Measurements from ENCODE around the gene MUS81.
A peak's percentile ranks its signal among the peaks of the same experiment; 100 is the strongest.
"Not testable (repeated sequence)": the region's sequence is repeated elsewhere in the genome, so short reads cannot be mapped to it uniquely, and the experiment has no call there.

The MUS81 gene

GRCh38 chr11:65860278-65861164, at the start of gene MUS81:
Gene MUS81, plus strand, starts transcription at chr11:65860433. Its CDS starts 321 bp downstream, at chr11:65860754.
- DNase-seq (ENCODE audit: extremely low read depth in 1 of 2, low read depth in 1 of 2), result peak; percentile 92 to 95

DNA sequence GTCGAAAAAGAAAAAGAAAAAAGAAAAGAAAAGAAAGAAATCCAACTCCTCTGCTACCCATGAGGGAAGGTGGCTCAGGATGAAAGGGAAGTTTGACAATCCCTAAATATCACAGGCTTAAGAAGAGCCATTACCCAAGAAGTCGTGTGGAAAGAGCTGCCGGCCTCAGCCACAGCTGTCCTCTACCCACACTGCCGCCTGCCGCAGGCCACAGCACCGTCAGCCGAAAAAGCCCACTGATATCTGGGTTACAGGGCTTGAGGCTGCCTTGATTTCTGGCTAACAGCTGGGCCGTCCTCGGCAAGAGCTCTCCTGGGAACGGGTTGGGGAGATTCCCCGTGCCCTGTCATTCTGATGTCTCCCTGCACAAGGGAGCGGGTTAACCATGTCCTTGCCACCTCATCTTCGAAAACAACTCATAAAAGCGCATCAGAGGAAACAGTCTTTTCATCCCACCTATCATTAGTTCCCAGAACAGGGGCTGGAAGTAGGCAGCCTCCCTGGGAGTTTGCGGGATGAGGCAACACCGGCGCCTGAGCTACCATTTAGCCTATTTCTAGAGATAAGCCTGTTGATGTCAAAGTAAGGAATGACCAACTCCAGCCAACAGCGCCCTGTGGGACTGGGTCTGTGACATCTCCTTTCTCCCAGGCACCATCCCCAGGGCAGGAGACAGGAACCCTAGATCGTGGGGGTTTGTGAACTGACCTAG, 48.3 kb upstream of the MUS81 start:
- DNase-seq (ENCODE audit: extremely low read depth in 1 of 2, low read depth in 1 of 2), result no peak

- DNase-seq (ENCODE audit: extremely low read depth in 1 of 2, low read depth in 1 of 2), result no peak
Observed at GRCh38 chr11:65814131-65814985, 45.9 kb upstream of the MUS81 start.

DNA sequence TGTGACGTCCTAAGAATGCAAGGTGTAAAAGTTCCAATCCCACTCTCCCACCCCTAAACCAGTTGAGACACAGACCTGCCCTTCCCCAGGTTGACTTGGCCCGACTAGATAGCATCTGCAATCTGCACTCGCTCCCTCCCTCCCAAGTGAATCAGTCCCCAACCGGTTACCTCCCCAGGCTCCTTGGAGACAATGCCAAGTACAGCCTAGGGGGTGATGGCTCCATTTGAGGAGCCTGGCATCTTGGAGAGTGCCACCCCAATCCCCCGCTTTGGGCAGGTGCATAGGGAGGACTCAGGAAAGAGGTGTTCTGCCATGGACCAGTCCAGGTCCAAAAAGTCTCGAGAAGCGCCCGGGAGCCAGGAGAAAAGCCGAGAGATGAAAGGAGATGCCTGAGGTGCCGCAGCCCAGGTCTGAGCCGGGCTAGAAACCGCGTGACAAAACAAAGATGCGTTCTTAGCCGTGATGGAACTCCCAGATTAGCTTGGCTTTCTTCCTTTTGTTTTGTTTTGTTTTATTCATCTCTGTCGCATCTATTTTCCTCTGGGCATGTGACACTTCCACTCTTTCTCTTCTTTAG, 45.2 kb upstream of the MUS81 start:
- DNase-seq (ENCODE audit: extremely low read depth in 1 of 2, low read depth in 1 of 2), result no peak

DNA sequence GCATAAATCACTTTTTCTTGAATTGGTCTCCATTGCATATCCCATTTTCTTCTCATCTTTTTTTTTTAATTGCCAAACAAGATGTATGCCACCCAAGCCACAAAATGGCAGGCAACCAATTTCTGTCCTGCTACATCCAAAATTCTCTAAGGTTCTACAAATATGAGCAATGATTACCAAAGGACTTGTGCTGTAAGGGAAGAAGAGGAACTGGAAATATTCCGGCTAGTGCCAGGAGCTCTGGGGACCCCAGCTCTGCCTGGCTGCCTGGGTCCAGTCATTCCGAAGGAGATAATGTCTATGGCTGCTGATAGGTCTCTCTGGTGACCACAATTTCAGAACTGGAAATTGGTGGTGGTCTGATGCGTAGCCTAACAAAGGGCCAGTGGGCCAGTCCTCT, 43.5 kb upstream of the MUS81 start:
- no peak for DNase-seq (ENCODE audit: extremely low read depth in 1 of 2, low read depth in 1 of 2)

DNA sequence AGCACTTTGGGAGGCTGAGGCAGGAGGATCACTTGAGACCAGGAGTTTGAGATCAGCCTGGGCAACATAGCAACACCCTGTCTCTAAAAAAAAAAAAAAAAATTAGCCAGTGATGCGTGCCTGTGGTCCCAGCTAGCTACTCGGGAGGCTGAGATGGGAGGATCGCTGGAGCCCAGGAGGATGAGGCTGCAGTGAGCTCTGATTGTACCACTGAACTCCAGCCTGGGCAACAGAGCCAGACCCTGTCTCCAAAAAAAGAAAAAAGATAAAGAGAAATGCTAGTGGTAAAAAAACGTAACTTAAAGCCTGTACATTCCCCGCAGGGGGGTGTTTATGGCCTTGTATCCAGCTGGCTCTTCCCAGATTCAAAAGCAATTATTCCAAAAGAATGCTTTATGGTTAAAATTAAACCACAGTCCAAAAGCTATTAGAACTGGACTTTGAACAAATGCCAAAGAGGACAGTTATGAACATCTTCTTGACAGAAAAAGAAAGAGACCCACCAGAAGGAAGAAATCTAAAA, 42.9 kb upstream of the MUS81 start:
- DNase-seq (ENCODE audit: extremely low read depth in 1 of 2, low read depth in 1 of 2), result no peak

DNA sequence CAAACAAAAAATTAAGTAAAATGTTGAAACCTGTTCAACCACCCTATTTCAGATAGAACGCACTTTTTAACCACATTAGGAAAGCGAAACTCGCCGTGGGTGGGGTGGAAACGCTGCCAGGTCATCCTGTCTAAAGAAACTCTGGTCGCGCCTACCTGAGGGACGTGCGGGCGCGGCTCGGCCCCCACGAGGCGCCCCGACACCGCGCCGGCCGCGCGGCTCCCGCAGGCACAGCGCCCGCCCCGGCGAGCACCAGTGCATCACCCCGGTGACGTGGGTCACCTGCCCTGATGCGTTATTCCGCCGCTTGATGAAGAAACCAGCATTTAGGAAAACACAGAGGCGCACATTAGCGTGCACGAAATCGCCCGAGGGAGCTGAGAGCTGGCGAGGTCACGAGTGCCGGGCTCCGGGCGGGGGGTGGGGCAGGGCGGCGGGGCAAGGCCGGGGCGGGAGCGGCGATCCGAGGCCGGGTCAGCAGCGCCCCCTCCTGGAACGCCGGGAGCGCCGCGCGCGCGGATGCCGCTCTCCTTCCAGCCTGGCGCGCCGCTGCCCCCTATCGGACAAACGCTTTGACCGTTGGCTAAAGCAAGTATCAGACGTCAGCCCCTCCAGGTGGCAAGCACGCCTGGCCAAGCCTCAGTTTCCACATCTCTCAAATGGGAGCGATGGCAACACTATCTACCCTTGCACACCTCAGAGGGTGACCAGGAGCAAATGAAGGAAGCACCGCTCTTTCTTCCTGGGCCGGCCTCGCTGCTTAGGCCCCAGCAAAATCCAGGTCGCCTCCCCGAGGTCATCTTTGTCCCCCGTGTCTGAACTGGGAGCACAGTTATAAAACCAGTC, 42.2 kb upstream of the MUS81 start:
- DNase-seq (ENCODE audit: extremely low read depth in 1 of 2, low read depth in 1 of 2), result peak; percentile 84 to 85

GRCh38 chr11:65821107-65821506, 39.1 kb upstream of the MUS81 start:
- no peak for DNase-seq (ENCODE audit: extremely low read depth in 1 of 2, low read depth in 1 of 2)

DNA sequence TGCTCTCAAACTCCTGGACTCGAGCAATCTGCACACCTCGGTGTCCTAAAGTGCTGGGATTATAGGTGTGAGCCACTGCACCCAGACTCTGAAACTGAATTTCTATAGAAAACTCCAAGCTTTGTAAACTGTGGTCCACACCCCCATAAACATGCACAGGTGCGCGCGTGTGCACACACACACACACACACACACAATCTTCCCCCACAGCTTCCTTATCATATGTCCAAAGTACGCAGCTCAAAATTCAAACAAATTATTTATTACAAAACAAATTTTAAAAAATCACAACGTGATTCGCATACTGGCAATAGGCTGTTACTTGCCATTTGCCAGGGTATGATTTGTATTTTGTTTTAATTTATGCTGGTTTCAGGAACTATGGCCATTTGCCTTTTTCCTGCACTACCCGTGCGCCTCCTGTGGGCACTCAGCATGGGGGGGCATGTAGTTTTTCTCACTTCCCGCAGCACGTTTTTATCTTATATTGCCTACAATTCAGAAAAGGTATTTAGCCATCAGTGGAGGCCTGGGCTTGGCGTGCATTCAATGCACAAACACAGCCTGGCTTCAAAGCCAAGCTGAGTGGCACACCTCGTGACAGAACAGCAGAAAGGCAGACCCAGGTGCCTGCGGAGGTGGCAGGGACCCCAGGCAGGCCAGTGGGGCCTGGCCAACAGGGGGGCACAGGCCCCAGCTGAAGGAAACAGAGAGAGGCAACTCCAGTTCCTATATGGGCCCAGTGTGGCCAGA, 37.3 kb upstream of the MUS81 start:
- DNase-seq (ENCODE audit: extremely low read depth in 1 of 2, low read depth in 1 of 2), result no peak

DNA sequence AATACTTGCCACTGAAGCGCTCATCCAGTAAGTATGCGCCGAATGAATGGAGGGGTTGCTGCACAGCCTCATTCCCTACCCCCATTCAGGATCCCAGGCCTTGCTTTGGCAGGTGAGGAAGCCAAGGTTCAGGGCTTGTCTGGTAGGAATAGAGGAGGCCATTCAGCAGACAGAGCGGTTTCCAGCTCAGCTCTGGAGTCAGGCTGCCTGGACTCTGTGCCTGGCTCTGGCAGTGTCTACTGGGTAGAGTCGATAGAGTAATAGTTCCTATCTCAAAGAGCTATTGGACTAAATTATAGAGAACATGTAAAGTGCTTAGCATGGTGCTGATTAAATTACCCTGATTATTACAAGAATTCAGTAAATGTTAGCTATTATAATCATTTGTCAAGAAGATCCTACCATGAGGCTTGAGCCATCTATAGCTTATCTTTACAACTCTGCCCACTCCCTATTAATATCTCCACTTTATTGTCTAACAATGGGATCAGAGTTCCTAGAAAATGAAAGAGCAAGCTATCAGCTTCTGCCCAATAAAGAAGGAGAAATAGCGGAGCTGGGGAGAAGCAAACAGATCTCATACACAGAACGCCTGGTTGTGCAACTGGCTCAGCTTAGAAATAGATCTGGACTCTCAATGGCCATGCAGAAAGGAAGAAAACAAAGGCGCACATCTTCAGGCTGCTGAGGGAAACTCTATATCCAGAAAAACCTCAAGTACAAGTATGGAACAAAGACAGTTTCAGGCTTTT, 33.1 kb upstream of the MUS81 start:
- DNase-seq (ENCODE audit: extremely low read depth in 1 of 2, low read depth in 1 of 2), result no peak

DNA sequence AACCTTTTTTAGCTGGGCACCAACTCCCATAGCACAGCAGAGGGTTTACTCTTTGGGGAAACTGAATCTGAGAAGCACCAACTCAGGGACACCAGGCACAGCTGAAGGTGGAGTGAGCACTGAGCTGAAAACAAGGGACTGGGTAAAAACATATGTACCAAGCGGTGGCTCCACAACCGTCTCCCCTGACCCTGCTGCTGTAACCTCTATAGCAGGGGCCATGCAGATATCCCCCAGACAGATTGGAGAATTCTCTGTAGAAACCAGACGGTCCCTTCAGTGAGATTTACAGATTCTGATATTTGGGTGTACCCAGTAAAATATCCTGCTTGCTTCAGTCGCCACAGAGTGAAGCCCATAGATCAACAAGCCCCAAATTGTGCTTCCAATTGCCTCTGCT, 30.8 kb upstream of the MUS81 start:
- DNase-seq (ENCODE audit: extremely low read depth in 1 of 2, low read depth in 1 of 2), result no peak

GRCh38 chr11:65832231-65832630, 28.0 kb upstream of the MUS81 start:
- not testable (repeated sequence) for DNase-seq (ENCODE audit: extremely low read depth in 1 of 2, low read depth in 1 of 2)

DNA sequence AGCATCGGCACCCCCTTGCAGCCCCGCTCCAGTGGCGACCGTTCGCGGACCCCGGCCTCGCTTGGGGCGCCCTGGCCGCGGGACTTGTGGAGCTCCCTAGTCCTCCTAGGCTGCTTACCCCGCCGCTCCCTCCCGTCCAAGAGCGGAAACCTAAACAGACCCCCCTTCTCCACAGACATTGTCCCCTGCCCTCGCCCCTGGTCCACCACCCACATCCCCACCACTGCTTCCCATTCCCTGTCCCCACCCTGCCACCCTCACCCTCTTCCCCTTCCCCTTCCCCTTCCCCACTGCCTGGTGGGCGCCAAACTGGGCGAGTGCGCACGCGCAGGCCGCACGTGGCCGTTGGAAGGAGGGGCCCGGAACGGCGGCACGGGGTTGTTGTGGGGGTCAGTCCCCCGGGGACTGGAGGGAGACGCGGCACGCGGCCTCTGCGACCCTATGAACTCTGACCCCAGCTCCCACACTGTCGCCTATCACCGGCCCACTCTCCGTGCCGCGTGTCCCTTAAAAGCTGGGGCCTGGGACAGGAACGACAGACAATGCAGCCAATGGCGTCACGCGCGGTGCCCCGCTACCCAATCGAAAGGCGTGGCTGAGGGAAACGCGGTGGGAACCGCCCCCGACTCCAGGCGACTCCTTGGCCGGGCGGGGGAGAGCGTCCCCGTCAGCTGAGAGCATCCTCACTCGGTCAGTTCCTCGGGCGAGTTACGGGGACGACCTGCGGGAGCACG, 26.8 kb upstream of the MUS81 start, which contains the start of gene SNX32:
Gene SNX32 (plus strand): TSS at position 667 of the 734 bp plus-strand sequence. CDS start 103 bp downstream, outside the sequence.
- peak; percentile 89 to 93 for DNase-seq (ENCODE audit: extremely low read depth in 1 of 2, low read depth in 1 of 2)

GRCh38 chr11:65834202-65834601, 26.0 kb upstream of the MUS81 start:
- no peak for DNase-seq (ENCODE audit: extremely low read depth in 1 of 2, low read depth in 1 of 2)

- no peak for DNase-seq (ENCODE audit: extremely low read depth in 1 of 2, low read depth in 1 of 2)
Observed at GRCh38 chr11:65842144-65842543, 18.1 kb upstream of the MUS81 start.

GRCh38 chr11:65843811-65844210, 16.4 kb upstream of the MUS81 start:
- DNase-seq (ENCODE audit: extremely low read depth in 1 of 2, low read depth in 1 of 2), result no peak

DNA sequence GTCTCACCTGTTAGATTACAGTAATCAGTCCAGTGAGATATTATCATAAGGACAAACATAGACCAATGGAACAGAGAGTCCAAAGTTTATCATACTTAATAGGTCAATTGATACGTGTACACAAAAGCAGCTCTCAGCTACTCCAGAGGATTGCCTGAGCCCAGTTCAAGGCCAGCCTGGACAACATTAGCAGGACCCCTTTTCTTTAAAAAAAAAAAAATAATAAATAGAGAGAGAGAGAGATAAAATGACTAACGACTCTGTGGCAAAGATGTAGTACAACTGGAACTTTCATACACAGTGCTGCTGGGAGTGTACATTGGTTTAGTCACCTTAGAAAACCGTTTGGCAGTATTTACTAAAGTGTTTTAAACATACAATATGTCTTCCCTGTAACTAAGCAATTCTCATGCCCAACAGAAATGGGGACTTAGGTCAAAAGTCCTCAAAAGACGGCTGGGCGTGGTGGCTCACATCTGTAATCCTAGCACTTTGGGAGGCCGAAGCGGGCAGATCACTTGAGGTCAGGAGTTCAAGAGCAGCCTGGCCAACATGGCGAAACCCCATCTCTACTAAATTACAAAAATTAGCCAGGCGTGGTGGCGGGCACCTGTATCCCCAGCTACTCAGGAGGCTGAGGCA, 15.9 kb upstream of the MUS81 start:
- no peak for DNase-seq (ENCODE audit: extremely low read depth in 1 of 2, low read depth in 1 of 2)
